ENCODE measurements around the gene PLBD2. TPM values are rescaled to one million over a fixed set of nuclear protein-coding genes. Genes with fewer than 3 reads are reported as not detected.
"Not testable (repeated sequence)": the region's sequence is repeated elsewhere in the genome, so short reads cannot be mapped to it uniquely, and the experiment has no call there.

Gene PLBD2
- polyA plus RNA-seq, 3 donors = 8.8 to 20.1 (median 12.5) TPM

DNA sequence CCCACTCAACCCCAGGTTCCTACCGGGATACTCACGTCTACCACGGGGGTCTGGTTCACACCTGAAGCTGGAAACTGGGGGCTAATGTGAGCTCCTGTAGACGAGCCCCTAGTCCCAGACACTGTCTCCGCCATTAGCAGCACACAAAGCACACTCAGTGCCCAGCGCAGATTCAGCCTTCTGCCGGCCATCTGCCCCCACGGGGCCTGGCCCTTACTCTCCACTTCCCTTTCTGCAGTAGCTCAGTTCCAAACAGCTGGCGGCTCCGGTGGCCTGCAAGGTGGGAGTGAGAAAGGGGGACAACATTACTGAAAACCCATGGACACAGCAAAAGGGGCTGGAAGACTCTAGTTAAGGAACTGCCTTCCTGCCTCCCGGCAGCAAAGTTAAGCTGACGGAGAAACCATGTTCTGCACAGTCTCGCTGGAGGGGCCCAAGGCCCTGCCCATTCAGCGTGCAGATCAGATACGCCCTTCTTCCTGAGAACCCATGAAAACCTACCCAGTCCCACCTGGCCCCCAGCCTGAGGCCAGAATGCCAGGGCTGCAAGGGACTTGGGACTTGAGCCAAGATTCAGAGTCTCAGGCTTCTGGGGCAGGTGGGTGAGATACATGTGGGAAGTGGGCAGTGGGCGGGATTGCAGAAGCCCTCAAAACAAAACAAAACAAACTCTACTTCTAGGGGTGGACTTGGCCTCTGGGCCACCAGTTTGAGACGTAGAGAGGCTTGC is 25.5 kb upstream of the PLBD2 start:
- 67 to 85% (median 68%) methylated on average over 17 of the region's 17 CpGs for WGBS, 3 donors
- H3K27ac ChIP-seq (ENCODE audit: low read depth, low read length) = no peak overlapping the region

DNA sequence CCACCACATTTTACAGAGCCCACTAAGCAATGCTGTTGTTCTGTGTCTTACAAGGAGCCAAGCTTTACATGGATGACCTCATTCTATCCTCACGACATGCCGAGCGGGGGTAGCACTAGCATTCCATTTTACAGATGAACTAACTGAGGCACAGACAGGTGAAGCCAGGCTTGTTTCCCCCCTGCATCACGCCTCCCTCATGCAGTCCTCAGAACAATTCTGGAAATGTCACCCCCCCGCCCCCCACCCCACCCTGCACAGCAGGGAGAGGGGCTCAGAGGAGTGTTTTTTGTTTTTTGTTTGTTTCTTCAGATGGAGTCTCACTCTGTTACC is 25.0 kb upstream of the PLBD2 start:
- 76 to 87% (median 80%) methylated on average over 5 of the region's 5 CpGs for WGBS, 3 donors
- no peak overlapping the region for H3K27ac ChIP-seq (ENCODE audit: low read depth, low read length)

DNA sequence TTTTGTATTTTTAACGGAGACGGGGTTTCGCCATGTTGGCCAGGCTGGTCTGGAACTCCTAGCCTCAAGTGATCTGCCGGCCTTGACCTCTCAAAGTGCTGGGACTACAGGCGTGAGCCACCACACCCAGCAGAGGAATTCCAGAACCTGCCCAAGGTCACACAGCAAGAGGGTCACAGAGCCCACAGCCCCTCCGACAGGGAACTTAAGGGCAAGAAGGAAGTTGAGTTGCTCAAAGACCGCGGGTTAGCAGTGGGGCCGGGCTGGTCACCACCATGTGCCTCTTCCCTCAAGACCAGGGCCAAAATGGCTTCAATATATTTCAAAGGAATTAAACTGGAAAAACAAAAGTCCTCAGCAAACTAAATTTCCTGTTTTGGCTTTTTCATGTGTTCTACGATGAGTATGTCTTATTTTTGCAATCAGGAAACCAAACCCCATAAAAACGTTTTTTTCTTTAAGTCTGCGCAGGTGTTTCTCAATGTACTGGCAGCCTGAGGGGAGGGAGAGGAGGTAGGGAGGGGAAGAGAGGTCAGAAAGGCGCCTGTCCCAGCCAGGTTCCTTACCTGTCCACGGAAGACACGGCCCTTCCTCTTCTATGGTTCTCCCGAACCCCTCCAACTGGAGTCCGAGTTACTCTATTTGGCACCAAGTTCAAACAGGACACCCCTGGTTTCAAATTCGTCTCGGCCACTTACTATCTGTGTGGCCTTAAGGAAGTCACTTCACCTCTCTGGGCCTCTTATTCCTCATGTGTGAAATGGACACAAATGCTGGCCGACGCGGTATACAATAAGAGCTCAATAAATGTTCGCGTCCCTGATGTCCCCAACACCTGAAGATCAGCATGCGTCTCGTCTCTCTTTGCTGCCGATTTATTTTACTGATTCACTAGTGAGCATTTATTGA is 24.3 kb upstream of the PLBD2 start:
- peak overlapping the region; percentile 13 for H3K27ac ChIP-seq (ENCODE audit: low read depth, low read length)
- 19 to 25% (median 24%) methylated on average over 27 of the region's 27 CpGs for WGBS, 3 donors

DNA sequence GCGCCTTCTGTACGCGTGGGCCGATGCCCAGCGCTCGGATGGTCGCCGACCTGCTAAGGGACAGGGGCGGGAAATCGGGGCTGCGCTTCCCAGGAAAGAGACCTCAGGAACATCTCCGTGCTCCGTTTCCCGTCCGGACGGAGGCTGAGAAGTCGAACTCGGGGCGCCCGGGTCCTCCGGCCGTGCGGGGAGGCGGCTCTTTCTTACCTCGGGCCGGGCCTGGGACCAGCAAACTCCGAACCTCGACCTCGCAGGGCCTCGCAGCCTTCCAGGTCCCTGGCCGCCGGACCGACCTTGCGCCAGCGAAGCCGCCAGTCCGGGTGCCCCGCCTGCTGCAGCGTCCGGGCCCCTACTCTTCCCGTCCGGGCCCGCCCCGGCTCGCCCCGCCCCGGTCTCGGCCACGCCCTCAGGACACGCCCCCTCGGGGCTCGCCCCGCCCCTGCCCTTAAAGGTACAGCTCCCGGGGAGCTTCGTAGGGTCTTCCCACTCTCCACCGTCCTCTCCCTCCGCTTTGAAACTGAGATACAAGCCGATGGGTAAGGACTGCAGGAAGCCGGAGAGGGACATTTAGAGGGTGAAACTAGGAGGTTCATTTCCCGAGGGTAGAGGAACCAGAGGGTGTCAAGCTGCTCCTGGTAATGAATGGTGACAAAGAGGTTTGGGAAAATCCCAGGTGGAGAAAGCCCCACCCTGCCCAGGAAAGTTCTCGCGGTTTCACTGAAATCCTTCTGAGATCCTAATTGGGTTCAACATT is 23.4 kb upstream of the PLBD2 start, which contains the start of gene SLC8B1:
Gene SLC8B1, minus strand, starts transcription at position 324 of the 754 bp plus-strand sequence. CDS start 2,231 bp downstream, outside the sequence.
- WGBS, 3 donors = 0 to 1% (median 0%) methylated on average over 61 to 62 of the region's 62 CpGs

DNA sequence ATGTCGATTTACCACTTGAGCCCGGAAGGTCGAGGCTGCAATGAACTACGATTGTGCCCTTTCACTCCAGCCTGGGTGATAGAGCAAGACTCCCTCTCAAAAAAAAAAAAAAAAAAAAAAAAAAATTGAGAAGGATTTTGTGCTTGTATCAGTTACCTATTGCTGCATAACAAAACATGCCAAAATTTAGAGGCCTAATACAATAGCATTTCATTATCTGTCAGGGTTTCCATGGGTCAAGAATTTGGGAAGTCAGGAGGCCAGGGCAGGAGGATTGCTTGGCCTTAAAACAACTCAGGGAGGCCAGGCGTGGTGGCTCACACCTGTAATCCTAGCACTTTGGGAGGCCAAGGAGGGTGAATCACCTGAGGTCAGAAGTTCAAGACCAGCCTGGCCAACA is 18.8 kb upstream of the PLBD2 start:
- H3K27ac ChIP-seq (ENCODE audit: low read depth, low read length) = no peak overlapping the region
- 94 to 96% (median 95%) methylated on average over 5 of the region's 5 CpGs for WGBS, 3 donors

More for the DNA sequence above, 23.4 kb upstream of the PLBD2 start, which contains the start of gene SLC8B1:
- peak within 1 kb of the TSS; percentile 13 for H3K27ac ChIP-seq (ENCODE audit: low read depth, low read length)

DNA sequence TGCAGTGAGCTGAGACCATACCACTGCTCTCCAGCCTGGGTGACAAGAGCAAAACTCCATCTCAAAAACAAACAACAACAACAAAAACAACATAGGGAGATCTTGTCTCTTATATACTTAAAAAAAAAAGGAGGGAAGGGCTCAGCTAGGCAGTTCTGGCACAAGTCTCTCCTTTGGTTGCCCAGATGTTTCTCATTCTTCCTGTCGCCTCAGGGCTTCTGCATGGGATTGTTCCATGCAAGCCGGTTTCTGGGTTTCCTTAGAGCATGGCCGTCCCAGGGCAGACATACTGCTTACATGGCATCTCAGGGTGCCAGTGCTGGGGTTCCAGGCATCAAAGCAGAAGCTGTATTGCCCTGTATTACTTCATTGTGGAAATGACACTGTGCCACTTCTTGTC is 18.3 kb upstream of the PLBD2 start:
- 72 to 90% (median 80%) methylated on average over 3 of the region's 3 CpGs for WGBS, 3 donors
- no peak overlapping the region for H3K27ac ChIP-seq (ENCODE audit: low read depth, low read length)

DNA sequence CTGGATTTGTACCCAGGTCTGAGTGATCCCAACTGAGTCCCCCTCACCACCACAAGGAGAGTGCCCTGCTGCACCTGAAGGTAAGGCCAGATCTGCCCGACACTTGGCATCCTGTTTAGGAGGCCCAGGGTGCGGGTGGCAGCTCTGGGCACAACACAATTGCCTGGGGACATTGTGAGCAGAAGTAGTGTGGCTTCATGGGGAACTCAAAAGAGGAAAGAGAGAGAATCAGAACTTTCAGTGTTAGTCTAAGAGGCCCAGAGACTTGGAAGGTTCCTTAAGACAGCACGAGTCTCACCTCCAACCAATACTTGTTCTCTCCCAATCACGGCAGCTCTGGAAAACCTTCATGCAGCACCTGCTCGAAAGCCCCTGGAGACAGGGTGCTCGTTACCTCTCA is 16.9 kb upstream of the PLBD2 start:
- WGBS, 3 donors = 76 to 90% (median 82%) methylated on average over 6 of the region's 6 CpGs
- H3K27ac ChIP-seq (ENCODE audit: low read depth, low read length) = no peak overlapping the region

DNA sequence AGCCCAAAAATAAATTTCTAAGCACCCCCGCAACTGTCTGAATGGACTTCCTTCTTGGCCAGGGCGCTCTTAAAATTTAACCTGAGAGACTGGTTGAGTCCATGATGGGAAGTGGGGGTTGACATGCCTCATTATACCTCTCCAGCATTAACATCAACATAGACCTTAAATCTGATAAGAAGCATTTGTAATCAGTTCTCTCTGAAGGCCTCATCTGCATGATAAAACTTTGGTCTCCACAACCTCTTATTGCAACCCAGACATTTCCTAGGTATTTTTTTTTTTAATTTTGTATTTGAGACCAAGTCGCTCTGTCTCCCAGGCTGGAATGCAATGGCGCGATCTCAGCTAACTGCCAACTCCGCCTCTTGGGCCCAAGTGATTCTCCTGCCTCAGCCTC is 13.1 kb upstream of the PLBD2 start:
- WGBS, 3 donors = 94 to 96% (median 95%) methylated on average over 6 of the region's 6 CpGs
- no peak overlapping the region for H3K27ac ChIP-seq (ENCODE audit: low read depth, low read length)

DNA sequence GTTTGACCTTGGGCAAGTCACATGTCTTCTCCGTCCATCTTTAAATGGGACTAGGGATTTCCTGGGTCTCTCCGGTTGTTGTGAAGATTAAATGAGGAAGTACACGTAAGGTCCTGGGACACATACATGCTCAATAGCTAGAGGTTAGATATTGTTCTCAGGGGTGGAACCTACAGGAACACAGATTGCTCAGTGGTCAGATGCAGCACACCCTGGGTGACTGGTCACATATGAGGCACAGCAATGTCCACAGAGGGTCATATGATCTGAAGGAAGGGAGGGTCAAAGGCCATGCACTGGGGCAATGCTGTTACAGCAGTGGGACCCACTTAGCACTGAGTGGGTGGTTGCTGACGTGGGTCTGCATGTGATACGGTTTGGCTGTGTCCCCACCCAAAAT is 12.0 kb upstream of the PLBD2 start:
- WGBS, 3 donors = 65 to 91% (median 78%) methylated on average over 5 of the region's 5 CpGs
- no peak overlapping the region for H3K27ac ChIP-seq (ENCODE audit: low read depth, low read length)

DNA sequence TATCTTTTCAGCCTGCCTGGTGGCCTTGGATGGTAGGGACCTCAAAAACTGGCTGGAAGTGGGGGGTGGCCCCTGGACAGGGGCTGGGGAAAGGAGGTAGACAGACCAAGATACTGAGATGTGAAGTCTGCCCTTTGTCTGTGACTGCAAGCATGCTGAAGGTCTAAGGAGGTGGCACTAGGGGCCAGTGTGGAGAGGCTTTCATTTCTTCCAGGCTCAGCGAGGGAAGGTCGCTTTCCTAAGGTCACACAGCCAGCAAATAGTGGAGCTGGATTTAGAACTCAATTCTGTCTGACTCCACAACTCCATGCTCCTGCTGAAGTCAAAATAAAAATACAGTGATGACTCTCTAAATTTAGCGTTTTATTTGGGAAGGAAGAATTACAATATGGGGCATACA is 11.3 kb upstream of the PLBD2 start:
- 91 to 97% (median 93%) methylated on average over 3 of the region's 3 CpGs for WGBS, 3 donors

DNA sequence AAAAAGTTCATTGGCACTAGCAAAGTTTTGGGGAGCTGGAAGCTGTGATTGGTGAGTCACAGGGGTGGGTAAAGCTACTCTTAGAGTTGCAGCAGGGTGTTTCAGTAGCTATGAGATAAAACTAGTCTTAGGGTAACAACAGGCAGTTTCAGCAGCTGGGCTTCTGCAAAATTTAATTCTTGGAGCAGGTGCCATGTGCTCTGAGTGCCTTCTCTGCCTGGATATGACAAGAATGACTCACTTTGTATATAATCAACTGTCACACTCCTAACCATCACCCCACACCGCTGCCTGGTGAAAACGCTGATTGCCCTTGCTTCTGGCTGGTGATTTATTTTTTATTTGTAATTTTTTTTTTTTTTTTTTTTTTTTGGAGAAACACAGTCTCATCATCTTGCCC is 10.5 kb upstream of the PLBD2 start:
- 80 to 93% (median 92%) methylated on average over 2 of the region's 2 CpGs for WGBS, 3 donors
- no peak overlapping the region for H3K27ac ChIP-seq (ENCODE audit: low read depth, low read length)

More for the DNA sequence above, 11.3 kb upstream of the PLBD2 start:
- no peak overlapping the region for H3K27ac ChIP-seq (ENCODE audit: low read depth, low read length)

DNA sequence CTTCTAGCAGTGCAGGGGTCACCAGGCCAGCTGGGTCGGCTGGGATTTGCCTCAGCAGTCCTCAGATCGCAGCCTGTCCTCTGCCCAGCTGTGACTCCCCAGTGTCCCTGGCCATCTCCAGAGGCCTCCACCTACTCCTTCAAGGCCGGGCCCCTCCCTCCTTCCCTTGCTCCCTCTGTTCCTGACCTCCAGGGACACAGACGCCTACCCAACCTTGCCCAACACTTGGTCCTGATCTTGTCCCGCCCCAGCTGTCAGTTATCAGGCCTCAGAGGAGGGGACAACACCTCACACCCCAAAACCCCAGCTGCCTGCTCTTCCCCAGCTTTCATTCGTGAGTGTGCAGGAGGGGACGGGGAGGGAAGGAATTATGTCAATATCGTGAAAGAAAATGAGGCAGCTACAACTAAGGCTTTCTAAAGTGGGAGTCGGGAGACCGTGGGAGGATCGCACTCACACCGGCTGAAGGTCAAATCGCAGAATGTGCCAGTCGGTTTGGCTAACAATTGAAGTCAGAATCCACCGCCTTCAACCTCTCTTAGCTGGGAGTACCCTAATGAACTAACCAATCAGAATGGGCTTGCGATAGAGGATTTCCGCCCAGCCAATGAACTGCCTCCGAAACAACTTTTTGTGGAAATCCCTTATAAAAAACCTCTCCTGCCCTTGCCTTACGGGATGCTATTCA is 9.4 kb upstream of the PLBD2 start:
- WGBS, 3 donors = 55 to 65% (median 57%) methylated on average over 18 to 19 of the region's 19 CpGs
- no peak overlapping the region for H3K27ac ChIP-seq (ENCODE audit: low read depth, low read length)

DNA sequence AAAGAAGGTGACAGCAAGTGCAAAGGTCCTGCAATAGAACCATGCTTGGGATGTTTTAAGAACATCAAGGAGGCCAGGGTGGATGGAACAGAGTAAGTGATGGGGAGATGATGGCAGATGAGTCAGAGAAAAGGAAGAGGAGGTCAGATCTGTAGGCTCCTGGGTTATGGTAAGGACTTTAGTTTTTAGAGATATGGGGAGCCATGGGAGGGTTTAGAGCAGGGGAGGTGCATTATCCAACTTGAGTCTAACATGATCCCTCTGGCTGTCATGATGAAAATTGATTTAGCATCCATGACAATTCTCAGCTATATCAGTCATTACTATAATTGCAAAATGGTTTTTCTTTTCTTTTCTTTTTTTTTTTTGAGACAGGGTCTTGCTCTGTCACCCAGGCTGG is 7.3 kb upstream of the PLBD2 start:
- H3K27ac ChIP-seq (ENCODE audit: low read depth, low read length) = no peak overlapping the region

DNA sequence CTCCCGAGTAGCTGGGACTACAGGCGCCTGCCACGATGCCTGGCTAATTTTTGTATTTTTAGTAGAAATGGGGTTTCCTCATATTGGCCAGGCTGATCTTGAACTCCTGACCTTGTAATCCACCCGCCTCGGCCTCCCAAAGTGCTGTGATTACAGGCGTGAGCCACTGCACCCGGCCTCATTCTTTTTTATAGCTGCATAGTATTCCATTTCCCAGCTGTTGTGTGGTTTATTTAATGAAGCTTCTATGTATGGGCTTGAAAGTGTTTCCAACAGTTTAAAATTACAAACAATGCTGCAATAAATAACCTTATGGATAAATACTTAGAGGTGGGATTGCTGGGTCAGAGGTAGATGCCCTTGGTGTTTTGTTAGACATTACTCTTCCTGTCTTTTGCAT is 4.2 kb upstream of the PLBD2 start:
- WGBS, 3 donors = 87 to 95% (median 91%) methylated on average over 7 of the region's 7 CpGs

DNA sequence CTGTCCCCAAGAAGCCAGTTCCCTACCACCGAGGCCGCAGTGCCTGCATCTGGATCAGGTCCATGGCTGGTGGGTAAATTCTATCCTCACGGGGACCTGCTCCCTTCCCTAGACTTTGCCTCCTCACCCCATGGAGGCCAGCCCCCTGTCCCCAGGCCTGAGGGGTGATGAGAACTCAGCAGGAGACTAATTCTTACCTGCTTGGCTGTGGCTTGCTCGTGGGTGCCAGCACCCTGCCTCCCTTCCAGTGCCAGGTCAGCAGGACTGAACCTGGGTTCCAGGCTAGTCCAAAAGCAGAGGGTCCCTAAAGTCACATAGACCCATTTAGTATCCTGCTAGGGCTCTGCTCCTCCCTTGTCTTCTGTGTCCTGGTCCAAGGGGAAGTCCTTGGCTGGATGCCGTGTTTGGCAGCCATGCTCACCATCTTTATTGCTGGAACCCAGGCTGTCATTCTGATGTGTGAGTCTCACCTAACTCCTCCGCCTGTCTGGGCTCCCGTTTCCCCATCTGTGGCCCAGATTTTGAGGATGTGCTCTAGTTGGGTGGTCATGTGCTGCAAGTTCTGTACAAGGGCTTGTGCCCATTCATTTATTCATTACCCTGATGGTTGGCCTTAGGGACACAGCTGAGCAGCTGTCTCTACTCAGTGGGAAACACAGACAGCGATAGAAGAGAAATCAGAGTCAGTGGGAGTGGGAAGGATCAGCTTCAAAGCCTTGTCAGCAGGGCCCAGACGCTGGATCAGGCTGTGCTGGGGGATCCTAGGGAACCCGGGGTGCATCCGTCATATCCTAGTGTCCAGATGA is 949 bp downstream of the PLBD2 start:
- WGBS, 3 donors = 32 to 36% (median 36%) methylated on average over 11 of the region's 11 CpGs

More for the DNA sequence above, 4.2 kb upstream of the PLBD2 start:
- not testable (repeated sequence) for H3K27ac ChIP-seq (ENCODE audit: low read depth, low read length)

DNA sequence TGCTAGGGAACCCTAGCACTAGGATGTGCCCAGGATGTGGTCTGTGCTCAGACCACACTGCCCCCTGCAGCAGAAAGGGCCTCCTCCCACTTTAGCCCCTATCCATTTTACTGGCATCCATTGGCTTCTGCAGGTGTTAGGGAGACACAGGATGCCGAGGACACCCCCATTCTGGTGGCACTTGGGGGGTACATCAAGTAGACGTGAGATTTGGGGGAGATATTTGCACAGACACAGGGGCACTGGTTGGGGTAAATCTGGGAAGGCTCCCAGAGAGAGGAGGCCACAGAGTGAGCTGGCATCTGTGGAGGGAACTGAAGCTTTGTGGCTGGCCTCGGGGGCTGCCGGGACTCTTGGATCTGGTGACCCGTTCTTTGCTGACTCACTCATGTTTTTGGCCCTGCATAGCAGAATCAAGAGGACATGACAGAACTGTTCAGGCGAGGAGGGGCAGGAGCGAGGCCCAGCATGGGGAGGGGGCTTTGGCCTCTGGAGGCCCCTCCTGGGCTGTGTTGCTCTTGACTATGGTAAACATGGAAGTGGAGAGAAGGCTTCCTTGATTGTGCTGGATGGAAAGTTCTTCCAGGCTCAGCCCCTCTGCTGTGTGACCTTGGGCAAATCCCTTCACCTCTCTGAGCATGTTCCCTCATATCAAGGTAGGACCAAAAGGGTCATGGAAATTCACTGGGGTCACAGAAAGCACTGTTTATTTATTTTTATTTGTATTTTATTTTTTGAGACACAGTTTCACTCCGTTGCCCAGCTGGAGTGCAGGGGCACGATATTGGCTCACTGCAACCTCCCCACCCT is 1.8 kb downstream of the PLBD2 start:
- WGBS, 3 donors = 68 to 74% (median 73%) methylated on average over 9 of the region's 9 CpGs
- no peak overlapping the region for H3K27ac ChIP-seq (ENCODE audit: low read depth, low read length)

More for the DNA sequence above, 949 bp downstream of the PLBD2 start:
- H3K27ac ChIP-seq (ENCODE audit: low read depth, low read length) = no peak overlapping the region

Measured in adipose tissue (tissue), 3 donors.